Progenitor cell of endocrine pancreas (in vitro differentiated cells): ENCODE results near the gene CFI. TPM values are rescaled to one million over a fixed set of nuclear protein-coding genes. Genes with fewer than 3 reads are reported as not detected.

ENCODE experiments used
- DNase-seq: peaks from one replicate; pipeline ENCODE4 v3.0.0; 2021; ENCODE audit warnings: low spot score; ENCODE audit not compliant: unreplicated experiment
- H3K27ac Mint-ChIP-seq: 2 replicates; pipeline ENCODE4 v1.8.0; 2021; ENCODE audit warnings: mild to moderate bottlenecking, moderate library complexity, mixed read lengths
- H3K27me3 Mint-ChIP-seq: 2 replicates; pipeline ENCODE4 v1.8.0; 2021; ENCODE audit warnings: mixed read lengths
- H3K36me3 Mint-ChIP-seq: 2 replicates; pipeline ENCODE4 v1.8.0; 2022; ENCODE audit warnings: mixed read lengths; ENCODE audit not compliant: insufficient read depth
- H3K4me1 Mint-ChIP-seq: 2 replicates; pipeline ENCODE4 v1.8.0; 2021; ENCODE audit warnings: low read depth, mixed read lengths
- H3K4me3 Mint-ChIP-seq: 2 replicates; pipeline ENCODE4 v1.8.0; 2021; ENCODE audit warnings: low read depth, mild to moderate bottlenecking, moderate library complexity, mixed read lengths
- H3K9me3 Mint-ChIP-seq: 2 replicates; pipeline ENCODE4 v1.8.0; 2021; ENCODE audit warnings: low read depth, mixed read lengths
- CTCF ChIP-seq: fragments of 200-600 bp; sonication (generic); IDR thresholded peaks from one replicate; pipeline ENCODE4 v1.5.0; 2021; ENCODE audit warnings: antibody characterized with exemption, mild to moderate bottlenecking; ENCODE audit not compliant: unreplicated experiment
- total RNA-seq: library from RNA; stranded (reverse); gene quantifications from 2 replicates; pipeline ENCODE4 v1.2.1, GENCODE V29; 2021

CFI gene
- total RNA-seq, 1 donor from 2014 or later, result not detected

GRCh38 chr4:109701566-109702410 lies 100.0 kb downstream of the CFI start:
- no peaks in the 10 kb centered on the region for H3K9me3 Mint-ChIP-seq
- TF ChIP-seq CTCF, result peak; percentile 31
- H3K4me3 Mint-ChIP-seq, result peak overlapping the region; percentile 96
- peak; percentile 18 for DNase-seq
- H3K27ac Mint-ChIP-seq, result peak overlapping the region; percentile 100
- no peaks in the 10 kb centered on the region for H3K27me3 Mint-ChIP-seq
- peaks cover 27% of the 10 kb centered on the region for H3K4me1 Mint-ChIP-seq
- peaks cover 26% of the 10 kb centered on the region for H3K36me3 Mint-ChIP-seq

GRCh38 chr4:109699553-109700225 lies 102.1 kb downstream of the CFI start:
- Mint-ChIP-seq H3K4me1 (peaks cover 27% of the 10 kb centered on the region), H3K27me3 (no peaks in the 10 kb centered on the region), H3K36me3 (peaks cover 25% of the 10 kb centered on the region), H3K27ac (peak overlapping the region; percentile 81), H3K4me3 (peak overlapping the region; percentile 12), H3K9me3 (no peaks in the 10 kb centered on the region)
- TF ChIP-seq CTCF, result no peak
- DNase-seq, result no peak

- H3K27ac Mint-ChIP-seq, result no peak overlapping the region
- DNase-seq, result no peak
- H3K36me3 Mint-ChIP-seq, result peaks cover 31% of the 10 kb centered on the region
- peaks cover 20% of the 10 kb centered on the region for H3K4me1 Mint-ChIP-seq
- H3K27me3 Mint-ChIP-seq, result no peaks in the 10 kb centered on the region
- no peak for TF ChIP-seq CTCF
- H3K4me3 Mint-ChIP-seq, result no peak overlapping the region
- H3K9me3 Mint-ChIP-seq, result no peaks in the 10 kb centered on the region
These were observed 103.1 kb downstream of the CFI start for GRCh38 chr4:109698656-109699055.

- TF ChIP-seq CTCF, result no peak
- H3K27me3 Mint-ChIP-seq, result no peaks in the 10 kb centered on the region
- no peak overlapping the region for H3K4me3 Mint-ChIP-seq
- peaks cover 37% of the 10 kb centered on the region for H3K36me3 Mint-ChIP-seq
- no peaks in the 10 kb centered on the region for H3K4me1 Mint-ChIP-seq
- H3K27ac Mint-ChIP-seq, result no peak overlapping the region
- H3K9me3 Mint-ChIP-seq, result no peaks in the 10 kb centered on the region
- DNase-seq, result no peak
These were observed 110.3 kb downstream of the CFI start for GRCh38 chr4:109691411-109691920.

Other genes starting within 250 kb of the CFI start
- 3.9 and 4.0 TPM in 2 replicates for gene MCUB, start 241.8 kb downstream of the CFI start, total RNA-seq
- 61.0 and 68.2 TPM in 2 replicates for gene CASP6, start 98.6 kb downstream of the CFI start, total RNA-seq
- 47.6 and 54.7 TPM in 2 replicates for gene PLA2G12A, start 71.9 kb downstream of the CFI start, total RNA-seq
- 25.7 and 25.9 TPM in 2 replicates for gene GAR1, start 13.8 kb upstream of the CFI start, total RNA-seq
- gene RRH, start 26.0 kb upstream of the CFI start, total RNA-seq, result 0.33 and 0.57 TPM in 2 replicates
- gene LRIT3, start 46.1 kb upstream of the CFI start, total RNA-seq, result 0.17 and 0.31 TPM in 2 replicates
- 0.36 and 0.47 TPM in 2 replicates for gene EGF, start 110.9 kb upstream of the CFI start, total RNA-seq